NK-92 treated with Interleukin-12 subunit alpha and Interleukin-12 subunit beta, amount 100 ng/mL, for 24 hours (cell line): ENCODE results near the gene GSDME.
"Not testable (repeated sequence)": the region's sequence is repeated elsewhere in the genome, so short reads cannot be mapped to it uniquely, and the experiment has no call there.

Source experiments
- DNase-seq: peaks from one replicate; lab custom pipeline; 2025; lab: John Stamatoyannopoulos, UW

Gene GSDME

GRCh38 chr7:24741679-24742505, 15.4 kb downstream of the GSDME start:
- no peak for DNase-seq

DNA sequence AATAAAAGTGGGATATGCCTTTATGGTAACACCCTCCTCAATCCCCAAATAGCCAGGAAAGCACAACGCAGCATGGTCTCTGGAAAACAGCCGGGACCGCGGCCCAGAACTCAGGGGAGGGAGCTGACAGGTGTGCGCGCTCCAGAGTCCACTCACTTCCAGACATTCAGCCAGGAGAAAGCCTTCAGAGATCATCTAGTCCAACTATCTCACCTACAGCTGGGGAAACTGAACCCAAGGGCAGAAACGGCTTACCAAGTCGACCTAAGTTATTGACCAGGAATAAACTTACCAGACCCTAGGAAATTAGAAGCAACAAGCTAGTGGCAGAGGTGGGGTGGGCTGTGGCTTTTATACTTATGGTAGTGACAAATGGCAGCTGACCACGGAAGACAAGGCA, 16.4 kb downstream of the GSDME start:
- DNase-seq: no peak

GRCh38 chr7:24739306-24739705, 18.0 kb downstream of the GSDME start:
- no peak for DNase-seq

- DNase-seq: no peak
These were observed 18.7 kb downstream of the GSDME start for GRCh38 chr7:24738577-24738976.

DNA sequence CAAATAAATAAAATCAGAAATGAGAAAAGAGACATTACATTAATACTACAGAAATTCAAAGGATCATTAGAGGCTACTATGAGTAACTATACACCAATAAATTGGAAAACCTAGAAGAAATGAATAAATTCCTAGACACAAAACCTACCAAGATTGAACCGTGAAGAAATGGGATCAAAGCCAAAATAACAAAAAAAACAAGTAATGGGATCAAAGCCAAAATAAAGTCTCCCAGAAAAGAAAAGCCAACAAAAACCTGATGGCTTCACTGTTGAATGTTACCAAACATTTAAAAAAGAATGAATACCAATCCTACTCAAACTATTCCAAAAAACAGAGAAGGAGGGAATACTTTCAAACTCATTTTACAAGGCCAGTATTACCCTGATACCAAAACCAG, 20.0 kb downstream of the GSDME start:
- no peak for DNase-seq

GRCh38 chr7:24735594-24735993, 21.7 kb downstream of the GSDME start:
- not testable (repeated sequence) for DNase-seq

DNA sequence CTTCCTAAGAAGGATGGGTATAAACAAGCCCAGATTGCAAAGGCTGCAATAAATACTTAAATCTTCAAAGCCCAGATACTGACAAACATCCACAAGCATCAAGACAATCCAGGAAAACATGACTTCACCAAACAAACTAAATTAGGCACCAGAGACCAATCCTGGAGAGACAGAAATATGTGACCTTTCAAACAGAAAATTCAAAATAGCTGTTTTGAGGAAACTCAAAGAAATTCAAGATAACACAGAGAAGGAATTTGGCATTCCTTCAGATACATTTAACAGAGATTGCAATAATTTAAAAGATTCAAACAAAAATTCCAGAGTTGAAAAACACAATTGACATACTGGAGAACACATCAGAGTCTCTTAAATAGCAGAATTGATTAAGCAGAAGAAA, 23.0 kb downstream of the GSDME start:
- no peak for DNase-seq

GRCh38 chr7:24733414-24734060, 23.7 kb downstream of the GSDME start:
- DNase-seq: no peak

- DNase-seq: no peak
These were observed 24.4 kb downstream of the GSDME start for GRCh38 chr7:24732646-24733413.

DNA sequence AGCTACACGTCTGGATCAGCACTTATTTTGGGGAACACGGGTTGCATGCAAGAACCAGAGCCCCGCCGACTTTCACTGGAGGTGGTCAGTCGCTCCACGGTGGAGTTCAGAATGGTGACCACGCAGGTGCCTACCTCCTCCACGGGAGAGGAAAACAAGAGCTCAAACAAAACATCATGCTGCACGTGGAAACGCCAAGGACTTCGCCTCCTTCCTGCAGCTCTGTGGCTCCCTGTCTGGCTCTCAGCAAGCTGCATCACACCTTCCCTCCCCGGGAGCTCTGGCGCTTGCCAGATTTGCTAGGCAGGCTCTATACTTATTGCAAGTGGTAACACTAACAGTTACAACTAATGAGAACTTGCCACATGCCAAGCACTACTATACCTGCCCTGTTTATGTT, 26.0 kb downstream of the GSDME start:
- no peak for DNase-seq

GRCh38 chr7:24730018-24730369, 27.3 kb downstream of the GSDME start:
- no peak for DNase-seq

- DNase-seq: no peak
These were observed 27.8 kb downstream of the GSDME start for GRCh38 chr7:24729365-24730017.

DNA sequence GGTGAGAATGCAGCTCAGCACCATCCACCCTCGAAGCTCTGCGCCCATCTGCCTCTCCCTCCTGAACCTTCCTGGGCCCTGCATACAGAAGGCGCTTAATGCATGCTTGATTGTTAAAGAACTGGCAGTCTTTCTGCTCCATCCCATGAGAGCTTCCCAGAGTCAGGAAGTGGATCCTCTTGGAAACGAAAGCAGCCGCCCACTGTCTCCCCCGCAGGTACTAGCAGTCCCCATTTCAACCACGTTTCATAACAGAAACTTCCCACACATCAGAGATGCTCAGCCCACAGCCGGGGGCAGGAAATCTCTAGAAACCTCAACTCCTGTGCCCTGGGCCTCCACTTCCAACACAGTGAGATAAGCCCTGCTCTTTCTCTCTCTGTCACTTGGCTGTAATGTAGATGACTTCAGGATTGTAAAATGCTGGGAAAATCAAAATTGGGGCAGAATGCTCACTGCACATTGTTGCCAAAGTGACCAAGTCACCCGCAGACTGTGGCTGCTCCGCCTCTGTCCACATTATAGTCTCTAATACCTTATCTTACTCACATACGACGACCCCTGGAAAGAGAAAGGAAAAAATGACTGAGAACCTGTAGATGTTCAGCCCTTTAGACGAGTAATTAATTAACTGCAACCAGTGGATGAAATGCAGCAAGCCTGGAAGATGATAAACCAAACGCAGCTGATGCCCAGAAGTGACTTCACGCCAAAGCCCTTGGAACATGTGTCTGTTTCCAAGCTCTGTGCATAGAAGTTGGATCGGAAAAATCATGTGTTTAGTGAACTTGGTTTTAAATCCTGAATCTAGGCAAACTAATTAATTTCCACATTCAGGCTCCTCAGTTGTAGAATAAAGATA, 28.5 kb downstream of the GSDME start:
- DNase-seq: no peak

GRCh38 chr7:24728121-24728500, 29.2 kb downstream of the GSDME start:
- no peak for DNase-seq

GRCh38 chr7:24727154-24728120, 29.8 kb downstream of the GSDME start:
- no peak for DNase-seq

DNA sequence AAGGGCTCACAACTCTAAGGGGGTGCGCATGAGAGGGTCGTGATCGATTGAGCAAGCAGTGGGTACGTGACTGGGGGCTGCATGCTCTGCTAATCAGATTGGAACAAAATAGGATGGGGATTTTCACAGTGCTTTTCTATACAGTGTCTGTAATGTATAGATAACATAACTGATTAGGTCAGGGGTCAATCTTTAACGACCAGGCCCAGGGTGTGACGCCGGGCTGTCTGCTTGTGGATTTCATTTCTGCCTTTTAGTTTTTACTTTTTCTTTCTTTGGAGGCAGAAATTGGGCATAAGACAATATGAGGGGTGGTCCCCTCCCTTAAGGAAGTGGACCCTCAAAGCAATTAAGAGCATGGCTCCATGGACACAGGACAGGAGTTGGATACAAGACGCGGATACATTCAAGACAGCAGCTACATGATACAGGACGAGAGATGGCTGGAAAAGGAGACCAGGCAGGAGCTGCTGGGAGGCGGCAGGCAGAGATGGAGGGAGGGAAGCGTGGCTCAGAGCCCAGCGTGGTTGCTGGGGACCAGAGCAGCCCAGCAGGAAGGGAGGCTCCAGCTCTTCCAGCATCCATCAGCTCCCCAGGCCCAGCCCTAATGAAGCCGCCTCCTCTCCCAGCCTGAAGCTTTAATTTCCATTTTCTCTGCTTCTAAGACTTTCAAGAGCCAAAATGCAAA, 31.6 kb downstream of the GSDME start:
- DNase-seq: no peak

DNA sequence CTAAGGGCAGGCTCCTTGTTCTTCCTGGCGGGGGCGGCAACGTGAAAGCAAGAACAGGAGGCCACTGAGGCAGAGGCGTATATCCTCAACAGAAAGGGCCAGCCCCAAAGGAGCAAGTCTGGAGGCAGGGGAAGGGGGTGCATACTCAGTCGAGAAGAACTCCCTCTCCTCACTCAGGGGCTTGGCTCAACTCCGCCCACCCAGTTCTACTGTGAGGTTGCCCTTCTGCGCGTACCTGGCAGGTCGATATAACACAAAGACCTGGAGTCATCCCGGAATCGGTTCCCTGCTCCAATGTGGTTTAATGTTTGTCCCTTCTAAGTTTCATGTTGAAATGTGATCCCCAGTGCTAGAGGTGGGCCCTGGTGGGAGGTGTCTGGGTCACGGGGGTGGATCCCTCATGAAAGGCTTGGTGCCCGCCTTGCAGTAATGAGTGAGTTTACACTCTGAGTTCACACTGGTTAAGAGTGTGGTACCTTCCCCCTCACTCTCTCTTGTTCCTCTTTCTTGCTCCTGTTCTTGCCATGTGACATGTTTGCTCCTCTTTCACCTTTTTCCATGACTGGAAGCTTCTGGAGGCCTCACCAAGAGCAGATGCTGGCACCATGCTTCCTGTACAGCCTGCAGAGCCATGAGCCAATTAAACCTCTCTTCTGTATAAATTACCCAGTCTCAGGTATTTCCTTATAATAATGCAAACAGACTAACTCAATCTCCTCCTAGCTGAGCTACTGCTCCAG, 32.6 kb downstream of the GSDME start:
- no peak for DNase-seq

DNA sequence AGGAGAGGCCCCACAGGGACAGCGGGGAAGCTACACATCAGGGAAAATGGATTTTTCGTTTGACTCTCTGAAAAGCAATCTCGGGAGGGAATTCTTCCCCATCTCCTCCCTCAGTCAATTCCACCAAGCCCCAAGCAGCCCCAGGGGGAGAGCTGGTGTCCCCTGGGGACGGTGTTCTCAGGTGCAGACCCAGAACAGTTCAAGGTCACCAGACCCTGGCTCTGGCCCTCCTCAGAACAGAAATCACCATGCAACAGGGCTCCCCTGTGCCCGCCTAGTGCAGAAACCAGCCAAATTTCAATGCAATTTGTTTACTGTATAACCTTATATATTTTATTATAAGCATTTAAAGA, 34.1 kb downstream of the GSDME start:
- DNase-seq: no peak
